ENCODE data around the gene LRRC46. TPM values are rescaled to one million over a fixed set of nuclear protein-coding genes. Genes with fewer than 3 reads are reported as not detected.

LRRC46 gene
- total and polyA plus RNA-seq, 10 of the 15 experiments (the other 5 are each of a cell fraction or from before 2014, with no cell fraction given) = 0.15 to 1.8 (median 0.38) TPM; not detected in 1

DNA sequence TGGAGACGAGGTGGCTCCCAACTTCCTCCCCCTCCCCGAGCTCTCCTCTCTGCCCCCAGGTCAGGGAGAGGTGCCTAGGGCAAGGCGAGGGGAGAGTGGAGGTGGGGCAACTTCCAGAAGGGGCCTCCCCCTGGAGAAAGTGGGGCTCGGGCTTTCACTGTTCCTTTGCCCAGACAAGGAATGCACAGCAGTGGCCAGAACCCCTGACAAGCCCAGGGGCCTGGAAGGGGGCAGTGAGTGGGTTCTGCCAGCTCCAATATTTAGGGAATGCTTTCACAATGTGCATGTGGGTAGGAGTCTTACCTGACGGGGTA is 52.9 kb downstream of the LRRC46 start (continued):
- no peak for TF ChIP-seq SUPT20H (IDR thresholded peaks at IDR 0.05; ENCODE audit: borderline replicate concordance, control insufficient read depth, low read depth, low read length)

DNA sequence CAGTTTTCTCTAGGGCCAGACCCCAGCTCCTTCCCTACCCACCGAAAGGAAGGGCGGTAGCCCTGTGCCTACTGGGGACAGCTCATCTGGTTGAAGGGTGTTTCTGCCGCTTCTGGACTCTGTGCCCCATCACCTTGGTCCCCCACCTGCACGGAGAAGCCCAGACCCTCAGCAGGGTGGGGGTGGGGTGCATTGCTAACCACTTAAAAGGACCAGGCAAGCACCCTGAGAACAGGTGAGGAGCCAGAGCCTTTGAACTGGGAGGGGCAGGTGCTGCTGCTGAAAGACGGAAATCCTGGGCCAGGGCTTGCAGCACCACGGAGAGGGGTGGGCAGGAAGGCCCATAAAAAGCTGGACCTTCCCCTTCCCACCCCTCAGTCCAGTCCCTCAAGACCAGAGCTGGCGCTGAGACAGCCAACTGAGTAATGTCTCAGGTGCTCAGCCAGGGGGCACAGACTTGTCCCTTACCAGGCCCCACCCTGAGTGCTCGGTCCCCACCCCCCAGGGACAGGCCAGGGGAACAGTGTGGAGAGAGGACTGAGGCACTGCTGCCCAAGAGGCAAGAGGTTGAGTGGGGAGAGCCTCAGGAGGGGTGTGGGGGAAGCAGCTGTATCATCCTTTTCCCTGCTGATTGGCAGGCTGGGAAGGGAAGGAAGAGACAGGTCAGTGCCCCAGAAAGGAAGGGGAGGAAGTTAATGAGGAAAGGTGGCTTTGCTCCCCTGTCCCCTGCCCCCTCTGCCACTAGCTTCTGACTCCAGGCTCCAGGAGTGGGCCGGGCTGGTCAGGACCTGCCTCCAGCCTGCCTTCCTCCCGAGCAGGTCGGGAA is 53.6 kb downstream of the LRRC46 start:
- intact Hi-C loops (cut with micrococcal nuclease; ENCODE audit: unreplicated experiment) = no loop called here
- FAIRE-seq = no peak
- RAD21 ChIA-PET (ENCODE audit: unreplicated experiment) = interaction anchor here (0.6 to 10.9 kb wide), 2 partner anchors 19 to 42 kb away, joined by 5 to 206 read pairs; partner anchors contain the start of gene SCRN2
- POLR2A ChIA-PET = interaction anchor here (0.9 to 1.0 kb wide), 2 partner anchors 13 to 57 kb away, joined by 3 to 4 read pairs; no protein-coding TSS in a partner anchor
- H3K79me2 ChIP-seq (ENCODE audit: control insufficient read depth, insufficient read depth, low read length) = no peaks in the 10 kb centered on the region
- DNase-seq (ENCODE audit: low read depth, low spot score) = no peak
- CTCF ChIA-PET = interaction anchor here (0.8 to 14.9 kb wide), 4 partner anchors 10 to 86 kb away, joined by 3 to 502 read pairs (median 4); partner anchors contain the start of genes CDK5RAP3, SCRN2 and SP6
- SMC1A ChIA-PET (ENCODE audit: uncharacterized antibody, unreplicated experiment) = interaction anchor here (14.5 kb wide), 1 partner anchor 38 kb away, joined by 231 read pairs; the partner anchor contains the start of genes SCRN2 and SP6
- no peak overlapping the region for H3K4me3 ChIP-seq
- no peak for ATAC-seq
- no peaks in the 10 kb centered on the region; a peak in 1 of 4 replicates for H3K27me3 ChIP-seq (replicated peaks in 1 of 2; ENCODE audit: control insufficient read depth in 2 of 2, insufficient read depth in 2 of 2, low read length in 1 of 2)
- H3K4me1 ChIP-seq (ENCODE audit: control insufficient read depth, insufficient read depth, low read length) = no peaks in the 10 kb centered on the region
- H4K20me1 ChIP-seq (ENCODE audit: control insufficient read depth, insufficient read depth) = no peaks in the 10 kb centered on the region
- in situ Hi-C loops (cut with MboI) = no loop called here
- no peak overlapping the region for H3K9ac ChIP-seq (ENCODE audit: control insufficient read depth, insufficient read depth, low read length)
- H2AFZ ChIP-seq (ENCODE audit: control insufficient read depth, low read depth, low read length) = no peak overlapping the region
- no TSS peak for BruUV-seq (replicated peaks)
- no peaks in the 10 kb centered on the region for H3K9me3 ChIP-seq (replicated peaks; ENCODE audit: control insufficient read depth, insufficient read depth, low read length)
- 14% methylated on average over 9 of the region's 11 CpGs for WGBS (ENCODE audit: insufficient coverage, insufficient replicate concordance, low lambda C conversion rate, missing lambda C conversion rate)
- H3K4me2 ChIP-seq (ENCODE audit: control insufficient read depth, insufficient read depth) = no peak overlapping the region
- H3K27ac ChIP-seq (ENCODE audit: control insufficient read depth, insufficient read depth) = no peak overlapping the region
- H3K36me3 ChIP-seq (ENCODE audit: control insufficient read depth in 2 of 2, insufficient read depth in 2 of 2, low read length in 1 of 2) = no peaks in the 10 kb centered on the region
- TF ChIP-seq ZNF274 (IDR thresholded peaks at IDR 0.05; ENCODE audit: insufficient read depth, insufficient read length) (no peak), CEBPB (IDR thresholded peaks at IDR 0.05; ENCODE audit: borderline replicate concordance in 1 of 2, low read depth in 2 of 2, low read length in 2 of 2) (no peak), DPF2 (IDR thresholded peaks at IDR 0.05) (no peak)
- TF ChIP-seq, protein P1, sequence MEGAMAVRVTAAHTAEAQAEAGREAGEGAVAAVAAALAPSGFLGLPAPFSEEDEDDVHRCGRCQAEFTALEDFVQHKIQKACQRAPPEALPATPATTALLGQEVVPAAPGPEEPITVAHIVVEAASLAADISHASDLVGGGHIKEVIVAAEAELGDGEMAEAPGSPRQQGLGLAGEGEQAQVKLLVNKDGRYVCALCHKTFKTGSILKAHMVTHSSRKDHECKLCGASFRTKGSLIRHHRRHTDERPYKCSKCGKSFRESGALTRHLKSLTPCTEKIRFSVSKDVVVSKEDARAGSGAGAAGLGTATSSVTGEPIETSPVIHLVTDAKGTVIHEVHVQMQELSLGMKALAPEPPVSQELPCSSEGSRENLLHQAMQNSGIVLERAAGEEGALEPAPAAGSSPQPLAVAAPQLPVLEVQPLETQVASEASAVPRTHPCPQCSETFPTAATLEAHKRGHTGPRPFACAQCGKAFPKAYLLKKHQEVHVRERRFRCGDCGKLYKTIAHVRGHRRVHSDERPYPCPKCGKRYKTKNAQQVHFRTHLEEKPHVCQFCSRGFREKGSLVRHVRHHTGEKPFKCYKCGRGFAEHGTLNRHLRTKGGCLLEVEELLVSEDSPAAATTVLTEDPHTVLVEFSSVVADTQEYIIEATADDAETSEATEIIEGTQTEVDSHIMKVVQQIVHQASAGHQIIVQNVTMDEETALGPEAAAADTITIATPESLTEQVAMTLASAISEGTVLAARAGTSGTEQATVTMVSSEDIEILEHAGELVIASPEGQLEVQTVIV (IDR thresholded peaks at IDR 0.05; ENCODE audit: borderline replicate concordance, partially characterized antibody) = no peak
- TF ChIP-seq, protein P2, sequence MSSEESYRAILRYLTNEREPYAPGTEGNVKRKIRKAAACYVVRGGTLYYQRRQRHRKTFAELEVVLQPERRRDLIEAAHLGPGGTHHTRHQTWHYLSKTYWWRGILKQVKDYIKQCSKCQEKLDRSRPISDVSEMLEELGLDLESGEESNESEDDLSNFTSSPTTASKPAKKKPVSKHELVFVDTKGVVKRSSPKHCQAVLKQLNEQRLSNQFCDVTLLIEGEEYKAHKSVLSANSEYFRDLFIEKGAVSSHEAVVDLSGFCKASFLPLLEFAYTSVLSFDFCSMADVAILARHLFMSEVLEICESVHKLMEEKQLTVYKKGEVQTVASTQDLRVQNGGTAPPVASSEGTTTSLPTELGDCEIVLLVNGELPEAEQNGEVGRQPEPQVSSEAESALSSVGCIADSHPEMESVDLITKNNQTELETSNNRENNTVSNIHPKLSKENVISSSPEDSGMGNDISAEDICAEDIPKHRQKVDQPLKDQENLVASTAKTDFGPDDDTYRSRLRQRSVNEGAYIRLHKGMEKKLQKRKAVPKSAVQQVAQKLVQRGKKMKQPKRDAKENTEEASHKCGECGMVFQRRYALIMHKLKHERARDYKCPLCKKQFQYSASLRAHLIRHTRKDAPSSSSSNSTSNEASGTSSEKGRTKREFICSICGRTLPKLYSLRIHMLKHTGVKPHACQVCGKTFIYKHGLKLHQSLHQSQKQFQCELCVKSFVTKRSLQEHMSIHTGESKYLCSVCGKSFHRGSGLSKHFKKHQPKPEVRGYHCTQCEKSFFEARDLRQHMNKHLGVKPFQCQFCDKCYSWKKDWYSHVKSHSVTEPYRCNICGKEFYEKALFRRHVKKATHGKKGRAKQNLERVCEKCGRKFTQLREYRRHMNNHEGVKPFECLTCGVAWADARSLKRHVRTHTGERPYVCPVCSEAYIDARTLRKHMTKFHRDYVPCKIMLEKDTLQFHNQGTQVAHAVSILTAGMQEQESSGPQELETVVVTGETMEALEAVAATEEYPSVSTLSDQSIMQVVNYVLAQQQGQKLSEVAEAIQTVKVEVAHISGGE (CRISPR knock-in tag; IDR thresholded peaks at IDR 0.05) = no peak
- TF ChIP-seq, protein P3, sequence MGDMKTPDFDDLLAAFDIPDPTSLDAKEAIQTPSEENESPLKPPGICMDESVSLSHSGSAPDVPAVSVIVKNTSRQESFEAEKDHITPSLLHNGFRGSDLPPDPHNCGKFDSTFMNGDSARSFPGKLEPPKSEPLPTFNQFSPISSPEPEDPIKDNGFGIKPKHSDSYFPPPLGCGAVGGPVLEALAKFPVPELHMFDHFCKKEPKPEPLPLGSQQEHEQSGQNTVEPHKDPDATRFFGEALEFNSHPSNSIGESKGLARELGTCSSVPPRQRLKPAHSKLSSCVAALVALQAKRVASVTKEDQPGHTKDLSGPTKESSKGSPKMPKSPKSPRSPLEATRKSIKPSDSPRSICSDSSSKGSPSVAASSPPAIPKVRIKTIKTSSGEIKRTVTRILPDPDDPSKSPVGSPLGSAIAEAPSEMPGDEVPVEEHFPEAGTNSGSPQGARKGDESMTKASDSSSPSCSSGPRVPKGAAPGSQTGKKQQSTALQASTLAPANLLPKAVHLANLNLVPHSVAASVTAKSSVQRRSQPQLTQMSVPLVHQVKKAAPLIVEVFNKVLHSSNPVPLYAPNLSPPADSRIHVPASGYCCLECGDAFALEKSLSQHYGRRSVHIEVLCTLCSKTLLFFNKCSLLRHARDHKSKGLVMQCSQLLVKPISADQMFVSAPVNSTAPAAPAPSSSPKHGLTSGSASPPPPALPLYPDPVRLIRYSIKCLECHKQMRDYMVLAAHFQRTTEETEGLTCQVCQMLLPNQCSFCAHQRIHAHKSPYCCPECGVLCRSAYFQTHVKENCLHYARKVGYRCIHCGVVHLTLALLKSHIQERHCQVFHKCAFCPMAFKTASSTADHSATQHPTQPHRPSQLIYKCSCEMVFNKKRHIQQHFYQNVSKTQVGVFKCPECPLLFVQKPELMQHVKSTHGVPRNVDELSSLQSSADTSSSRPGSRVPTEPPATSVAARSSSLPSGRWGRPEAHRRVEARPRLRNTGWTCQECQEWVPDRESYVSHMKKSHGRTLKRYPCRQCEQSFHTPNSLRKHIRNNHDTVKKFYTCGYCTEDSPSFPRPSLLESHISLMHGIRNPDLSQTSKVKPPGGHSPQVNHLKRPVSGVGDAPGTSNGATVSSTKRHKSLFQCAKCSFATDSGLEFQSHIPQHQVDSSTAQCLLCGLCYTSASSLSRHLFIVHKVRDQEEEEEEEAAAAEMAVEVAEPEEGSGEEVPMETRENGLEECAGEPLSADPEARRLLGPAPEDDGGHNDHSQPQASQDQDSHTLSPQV (IDR thresholded peaks at IDR 0.05) = no peak
- TF ChIP-seq, protein P4, sequence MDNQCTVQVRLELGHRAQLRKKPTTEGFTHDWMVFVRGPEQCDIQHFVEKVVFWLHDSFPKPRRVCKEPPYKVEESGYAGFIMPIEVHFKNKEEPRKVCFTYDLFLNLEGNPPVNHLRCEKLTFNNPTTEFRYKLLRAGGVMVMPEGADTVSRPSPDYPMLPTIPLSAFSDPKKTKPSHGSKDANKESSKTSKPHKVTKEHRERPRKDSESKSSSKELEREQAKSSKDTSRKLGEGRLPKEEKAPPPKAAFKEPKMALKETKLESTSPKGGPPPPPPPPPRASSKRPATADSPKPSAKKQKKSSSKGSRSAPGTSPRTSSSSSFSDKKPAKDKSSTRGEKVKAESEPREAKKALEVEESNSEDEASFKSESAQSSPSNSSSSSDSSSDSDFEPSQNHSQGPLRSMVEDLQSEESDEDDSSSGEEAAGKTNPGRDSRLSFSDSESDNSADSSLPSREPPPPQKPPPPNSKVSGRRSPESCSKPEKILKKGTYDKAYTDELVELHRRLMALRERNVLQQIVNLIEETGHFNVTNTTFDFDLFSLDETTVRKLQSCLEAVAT (IDR thresholded peaks at IDR 0.05) = no peak
